ENCODE results near the gene DISC1.

DISC1 gene

GRCh38 chr1:231836227-231836893 lies 209.8 kb downstream of the DISC1 start:
- Histone ChIP-seq H3K4me3 (ENCODE audit: low read length in 2 of 2) (no peak overlapping the region), H3K27me3 (ENCODE audit: control insufficient read depth in 1 of 2, insufficient read depth in 2 of 2, low read length in 2 of 2) (no peaks in the 10 kb centered on the region), H3K27ac (ENCODE audit: low read length) (no peak overlapping the region), H3K9me3 (ENCODE audit: control insufficient read depth in 2 of 2, low read length in 2 of 2) (no peaks in the 10 kb centered on the region), H3K9ac (ENCODE audit: low read length in 2 of 2) (no peak overlapping the region), H3K4me1 (ENCODE audit: control insufficient read depth, insufficient read depth, low read length) (no peaks in the 10 kb centered on the region), H3K36me3 (ENCODE audit: control insufficient read depth in 2 of 2, insufficient read depth in 2 of 2, low read length in 2 of 2) (no peaks in the 10 kb centered on the region)

GRCh38 chr1:231838521-231838920 lies 211.9 kb downstream of the DISC1 start:
- Histone ChIP-seq H3K4me3 (ENCODE audit: low read length in 2 of 2) (no peak overlapping the region), H3K9ac (ENCODE audit: low read length in 2 of 2) (no peak overlapping the region), H3K27me3 (ENCODE audit: control insufficient read depth in 1 of 2, insufficient read depth in 2 of 2, low read length in 2 of 2) (no peaks in the 10 kb centered on the region), H3K36me3 (ENCODE audit: control insufficient read depth in 2 of 2, insufficient read depth in 2 of 2, low read length in 2 of 2) (no peaks in the 10 kb centered on the region), H3K27ac (ENCODE audit: low read length) (no peak overlapping the region), H3K9me3 (ENCODE audit: control insufficient read depth in 2 of 2, low read length in 2 of 2) (no peaks in the 10 kb centered on the region), H3K4me1 (ENCODE audit: control insufficient read depth, insufficient read depth, low read length) (no peaks in the 10 kb centered on the region)

- Histone ChIP-seq H3K27me3 (ENCODE audit: control insufficient read depth in 1 of 2, insufficient read depth in 2 of 2, low read length in 2 of 2) (no peaks in the 10 kb centered on the region), H3K9ac (ENCODE audit: low read length in 2 of 2) (no peak overlapping the region), H3K4me3 (ENCODE audit: low read length in 2 of 2) (no peak overlapping the region), H3K9me3 (ENCODE audit: control insufficient read depth in 2 of 2, low read length in 2 of 2) (no peaks in the 10 kb centered on the region), H3K27ac (ENCODE audit: low read length) (no peak overlapping the region), H3K36me3 (ENCODE audit: control insufficient read depth in 2 of 2, insufficient read depth in 2 of 2, low read length in 2 of 2) (no peaks in the 10 kb centered on the region), H3K4me1 (ENCODE audit: control insufficient read depth, insufficient read depth, low read length) (peaks cover 4% of the 10 kb centered on the region)
Measured at GRCh38 chr1:231839999-231840398, 213.4 kb downstream of the DISC1 start.

GRCh38 chr1:231841616-231842344 lies 215.2 kb downstream of the DISC1 start:
- Histone ChIP-seq H3K27ac (ENCODE audit: low read length) (no peak overlapping the region), H3K9ac (ENCODE audit: low read length in 2 of 2) (no peak overlapping the region), H3K36me3 (ENCODE audit: control insufficient read depth in 2 of 2, insufficient read depth in 2 of 2, low read length in 2 of 2) (no peaks in the 10 kb centered on the region), H3K27me3 (ENCODE audit: control insufficient read depth in 1 of 2, insufficient read depth in 2 of 2, low read length in 2 of 2) (no peaks in the 10 kb centered on the region), H3K4me3 (ENCODE audit: low read length in 2 of 2) (no peak overlapping the region), H3K9me3 (ENCODE audit: control insufficient read depth in 2 of 2, low read length in 2 of 2) (no peaks in the 10 kb centered on the region), H3K4me1 (ENCODE audit: control insufficient read depth, insufficient read depth, low read length) (peaks cover 10% of the 10 kb centered on the region)

- no peak overlapping the region for H3K9ac ChIP-seq (ENCODE audit: low read length in 2 of 2)
- H3K36me3 ChIP-seq (ENCODE audit: control insufficient read depth in 2 of 2, insufficient read depth in 2 of 2, low read length in 2 of 2): no peaks in the 10 kb centered on the region
- no peaks in the 10 kb centered on the region for H3K27me3 ChIP-seq (ENCODE audit: control insufficient read depth in 1 of 2, insufficient read depth in 2 of 2, low read length in 2 of 2)
- H3K4me1 ChIP-seq (ENCODE audit: control insufficient read depth, insufficient read depth, low read length): peaks cover 10% of the 10 kb centered on the region
- no peak overlapping the region for H3K27ac ChIP-seq (ENCODE audit: low read length)
- no peaks in the 10 kb centered on the region for H3K9me3 ChIP-seq (ENCODE audit: control insufficient read depth in 2 of 2, low read length in 2 of 2)
- no peak overlapping the region for H3K4me3 ChIP-seq (ENCODE audit: low read length in 2 of 2)
Measured at GRCh38 chr1:231842441-231842840, 215.9 kb downstream of the DISC1 start.

GRCh38 chr1:231844986-231845502 lies 218.5 kb downstream of the DISC1 start:
- Histone ChIP-seq H3K27me3 (ENCODE audit: control insufficient read depth in 1 of 2, insufficient read depth in 2 of 2, low read length in 2 of 2) (no peaks in the 10 kb centered on the region), H3K4me1 (ENCODE audit: control insufficient read depth, insufficient read depth, low read length) (peaks cover 10% of the 10 kb centered on the region), H3K9ac (ENCODE audit: low read length in 2 of 2) (no peak overlapping the region), H3K36me3 (ENCODE audit: control insufficient read depth in 2 of 2, insufficient read depth in 2 of 2, low read length in 2 of 2) (no peaks in the 10 kb centered on the region), H3K4me3 (ENCODE audit: low read length in 2 of 2) (no peak overlapping the region), H3K27ac (ENCODE audit: low read length) (no peak overlapping the region), H3K9me3 (ENCODE audit: control insufficient read depth in 2 of 2, low read length in 2 of 2) (no peaks in the 10 kb centered on the region)

GRCh38 chr1:231847612-231848397 lies 221.2 kb downstream of the DISC1 start:
- Histone ChIP-seq H3K9ac (ENCODE audit: low read length in 2 of 2) (no peak overlapping the region), H3K4me3 (ENCODE audit: low read length in 2 of 2) (no peak overlapping the region), H3K9me3 (ENCODE audit: control insufficient read depth in 2 of 2, low read length in 2 of 2) (no peaks in the 10 kb centered on the region), H3K36me3 (ENCODE audit: control insufficient read depth in 2 of 2, insufficient read depth in 2 of 2, low read length in 2 of 2) (no peaks in the 10 kb centered on the region), H3K27ac (ENCODE audit: low read length) (no peak overlapping the region), H3K4me1 (ENCODE audit: control insufficient read depth, insufficient read depth, low read length) (peaks cover 10% of the 10 kb centered on the region), H3K27me3 (ENCODE audit: control insufficient read depth in 1 of 2, insufficient read depth in 2 of 2, low read length in 2 of 2) (no peaks in the 10 kb centered on the region)

- peaks cover 6% of the 10 kb centered on the region for H3K4me1 ChIP-seq (ENCODE audit: control insufficient read depth, insufficient read depth, low read length)
- H3K9me3 ChIP-seq (ENCODE audit: control insufficient read depth in 2 of 2, low read length in 2 of 2): no peaks in the 10 kb centered on the region
- no peak overlapping the region for H3K27ac ChIP-seq (ENCODE audit: low read length)
- H3K9ac ChIP-seq (ENCODE audit: low read length in 2 of 2): no peak overlapping the region
- no peak overlapping the region for H3K4me3 ChIP-seq (ENCODE audit: low read length in 2 of 2)
- no peaks in the 10 kb centered on the region for H3K27me3 ChIP-seq (ENCODE audit: control insufficient read depth in 1 of 2, insufficient read depth in 2 of 2, low read length in 2 of 2)
- no peaks in the 10 kb centered on the region for H3K36me3 ChIP-seq (ENCODE audit: control insufficient read depth in 2 of 2, insufficient read depth in 2 of 2, low read length in 2 of 2)
Measured at GRCh38 chr1:231849981-231850380, 223.4 kb downstream of the DISC1 start.

- H3K27me3 ChIP-seq (ENCODE audit: control insufficient read depth in 1 of 2, insufficient read depth in 2 of 2, low read length in 2 of 2): no peaks in the 10 kb centered on the region
- H3K36me3 ChIP-seq (ENCODE audit: control insufficient read depth in 2 of 2, insufficient read depth in 2 of 2, low read length in 2 of 2): no peaks in the 10 kb centered on the region
- no peak overlapping the region for H3K4me3 ChIP-seq (ENCODE audit: low read length in 2 of 2)
- no peaks in the 10 kb centered on the region for H3K4me1 ChIP-seq (ENCODE audit: control insufficient read depth, insufficient read depth, low read length)
- H3K9me3 ChIP-seq (ENCODE audit: control insufficient read depth in 2 of 2, low read length in 2 of 2): no peaks in the 10 kb centered on the region
- no peak overlapping the region for H3K9ac ChIP-seq (ENCODE audit: low read length in 2 of 2)
- no peak overlapping the region for H3K27ac ChIP-seq (ENCODE audit: low read length)
Measured at GRCh38 chr1:231850786-231851185, 224.2 kb downstream of the DISC1 start.

- Histone ChIP-seq H3K4me1 (ENCODE audit: control insufficient read depth, insufficient read depth, low read length) (no peaks in the 10 kb centered on the region), H3K27me3 (ENCODE audit: control insufficient read depth in 1 of 2, insufficient read depth in 2 of 2, low read length in 2 of 2) (no peaks in the 10 kb centered on the region), H3K27ac (ENCODE audit: low read length) (no peak overlapping the region), H3K36me3 (ENCODE audit: control insufficient read depth in 2 of 2, insufficient read depth in 2 of 2, low read length in 2 of 2) (no peaks in the 10 kb centered on the region), H3K9me3 (ENCODE audit: control insufficient read depth in 2 of 2, low read length in 2 of 2) (no peaks in the 10 kb centered on the region), H3K9ac (ENCODE audit: low read length in 2 of 2) (no peak overlapping the region), H3K4me3 (ENCODE audit: low read length in 2 of 2) (no peak overlapping the region)
Measured at GRCh38 chr1:231853588-231854207, 227.1 kb downstream of the DISC1 start.

Data from stomach smooth muscle (tissue), 2 donors.